Nephron progenitor cell (in vitro differentiated cells): Measurements from ENCODE around the gene MTX1.
A peak's percentile ranks its signal among the peaks of the same experiment; 100 is the strongest.
"Not testable (repeated sequence)": the region's sequence is repeated elsewhere in the genome, so short reads cannot be mapped to it uniquely, and the experiment has no call there.

Experiments used
- DNase-seq: peaks from one replicate; pipeline ENCODE4 v3.0.0; 2021
- H3K27ac Mint-ChIP-seq: 2 replicates; pipeline ENCODE4 v1.8.0; 2021; ENCODE audit warnings: mild to moderate bottlenecking, moderate library complexity, mixed read lengths
- H3K27me3 Mint-ChIP-seq: 2 replicates; pipeline ENCODE4 v1.8.0; 2021; ENCODE audit warnings: mild to moderate bottlenecking, low read depth, mixed read lengths; ENCODE audit not compliant: poor library complexity
- H3K36me3 Mint-ChIP-seq: 2 replicates; pipeline ENCODE4 v1.8.0; 2021; ENCODE audit warnings: low read depth, mixed read lengths
- H3K4me1 Mint-ChIP-seq: 2 replicates; pipeline ENCODE4 v1.8.0; 2021; ENCODE audit warnings: mixed read lengths
- H3K4me3 Mint-ChIP-seq: 2 replicates; pipeline ENCODE4 v1.8.0; 2021; ENCODE audit warnings: mild to moderate bottlenecking, moderate library complexity, mixed read lengths
- H3K9me3 Mint-ChIP-seq: 2 replicates; pipeline ENCODE4 v1.8.0; 2021; ENCODE audit warnings: mild to moderate bottlenecking, moderate library complexity, mixed read lengths
- CTCF ChIP-seq: fragments of 200-600 bp; sonication (generic); IDR thresholded peaks from 2 replicates; pipeline ENCODE4 v1.5.0; 2021; ENCODE audit warnings: antibody characterized with exemption

MTX1 gene

DNA sequence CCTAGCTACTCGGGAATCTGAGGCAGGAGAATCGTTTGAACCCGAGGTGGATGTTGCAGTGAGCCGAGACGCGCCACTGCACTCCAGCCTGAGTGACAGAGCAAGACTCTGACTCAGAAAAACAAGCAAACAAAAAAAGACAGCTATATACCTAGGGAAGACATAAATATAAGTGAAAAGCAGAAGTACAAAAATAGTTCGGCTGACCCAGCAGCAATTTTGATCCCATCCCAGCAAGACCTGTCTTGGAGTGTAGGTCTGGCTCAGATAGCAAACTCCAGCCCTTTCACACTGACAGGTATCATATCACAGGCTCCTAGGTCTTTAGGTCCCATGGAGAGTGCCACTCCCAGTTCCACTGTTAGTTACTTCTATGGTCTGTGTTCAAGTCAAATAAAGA, 14.6 kb downstream of the MTX1 start:
- Mint-ChIP-seq H3K27ac (no peak overlapping the region), H3K4me3 (no peak overlapping the region)
- no peak for TF ChIP-seq CTCF

GRCh38 chr1:155225404-155225759, 16.9 kb downstream of the MTX1 start:
- H3K27me3 Mint-ChIP-seq, H3K36me3 Mint-ChIP-seq, DNase-seq, H3K27ac Mint-ChIP-seq, H3K9me3 Mint-ChIP-seq: not testable (repeated sequence)
- Mint-ChIP-seq H3K4me1 (peaks cover 52% of the 10 kb centered on the region), H3K4me3 (peak overlapping the region; percentile 91)

More for the DNA sequence above, 14.6 kb downstream of the MTX1 start:
- no peak for DNase-seq
- H3K9me3 Mint-ChIP-seq = no peaks in the 10 kb centered on the region
- H3K36me3 Mint-ChIP-seq = peaks cover 9% of the 10 kb centered on the region
- peaks cover 61% of the 10 kb centered on the region for H3K4me1 Mint-ChIP-seq
- no peaks in the 10 kb centered on the region for H3K27me3 Mint-ChIP-seq

GRCh38 chr1:155226188-155226909, 17.9 kb downstream of the MTX1 start:
- Mint-ChIP-seq H3K27me3 (no peaks in the 10 kb centered on the region), H3K27ac (peak overlapping the region; percentile 96), H3K9me3 (no peaks in the 10 kb centered on the region), H3K36me3 (peaks cover 9% of the 10 kb centered on the region), H3K4me3 (peak overlapping the region; percentile 91), H3K4me1 (peaks cover 52% of the 10 kb centered on the region)
- TF ChIP-seq CTCF = peak; percentile 33
- DNase-seq = peak; percentile 70

DNA sequence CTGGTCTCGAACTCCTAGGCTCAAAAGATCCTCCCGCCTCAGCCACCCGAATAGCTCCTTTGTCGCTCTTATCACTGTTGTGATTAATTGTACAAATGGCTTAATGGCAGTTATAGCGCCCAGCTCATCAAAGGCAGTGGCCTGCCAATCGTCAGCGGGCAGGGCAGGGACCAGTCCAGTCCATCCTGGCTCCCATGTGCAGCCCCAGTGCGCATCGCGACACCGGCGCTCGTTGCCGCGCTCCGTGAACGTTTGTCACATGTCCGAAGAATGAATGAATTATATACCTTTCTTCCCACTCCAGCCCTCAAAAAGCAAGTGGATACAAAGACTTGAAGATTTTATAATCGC, 18.4 kb downstream of the MTX1 start:
- Mint-ChIP-seq H3K36me3 (peaks cover 9% of the 10 kb centered on the region), H3K4me1 (peaks cover 52% of the 10 kb centered on the region), H3K4me3 (peak overlapping the region; percentile 91), H3K27ac (peak overlapping the region; percentile 96), H3K9me3 (no peaks in the 10 kb centered on the region), H3K27me3 (no peaks in the 10 kb centered on the region)
- no peak for TF ChIP-seq CTCF
- DNase-seq = peak; percentile 61

GRCh38 chr1:155227261-155228095, 19.0 kb downstream of the MTX1 start:
- peak overlapping the region; percentile 91 for H3K4me3 Mint-ChIP-seq
- TF ChIP-seq CTCF = no peak
- no peaks in the 10 kb centered on the region for H3K27me3 Mint-ChIP-seq
- DNase-seq = peak; percentile 98
- H3K9me3 Mint-ChIP-seq = no peaks in the 10 kb centered on the region
- H3K4me1 Mint-ChIP-seq = peaks cover 52% of the 10 kb centered on the region
- H3K27ac Mint-ChIP-seq = peak overlapping the region; percentile 98
- peaks cover 5% of the 10 kb centered on the region for H3K36me3 Mint-ChIP-seq

GRCh38 chr1:155228096-155228427, 19.6 kb downstream of the MTX1 start:
- Mint-ChIP-seq H3K4me3 (peak overlapping the region; percentile 91), H3K36me3 (peaks cover 5% of the 10 kb centered on the region), H3K27me3 (no peaks in the 10 kb centered on the region), H3K9me3 (no peaks in the 10 kb centered on the region), H3K4me1 (peaks cover 50% of the 10 kb centered on the region), H3K27ac (peak overlapping the region; percentile 98)
- no peak for TF ChIP-seq CTCF
- no peak for DNase-seq

DNA sequence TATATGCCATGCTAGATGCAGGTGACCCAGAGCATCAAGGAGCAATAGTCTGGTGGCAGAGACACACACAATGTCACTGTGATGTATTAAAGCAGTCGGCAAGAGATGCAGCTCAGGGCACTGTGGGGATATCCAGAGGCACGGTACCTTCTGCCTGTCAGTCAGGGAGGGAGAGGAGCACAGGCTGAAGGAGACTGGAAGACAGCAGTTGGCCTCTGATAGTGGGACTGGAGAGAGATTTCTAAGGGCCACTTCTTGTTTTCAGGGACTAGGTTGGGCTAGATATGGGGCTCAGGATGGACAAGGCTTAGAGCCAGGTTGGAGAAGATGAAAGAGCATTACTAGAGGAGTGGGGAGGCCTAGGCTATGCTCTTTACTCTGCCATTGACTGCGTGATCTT, 22.8 kb downstream of the MTX1 start:
- H3K27me3 Mint-ChIP-seq, H3K9me3 Mint-ChIP-seq, DNase-seq, H3K36me3 Mint-ChIP-seq, H3K27ac Mint-ChIP-seq, H3K4me3 Mint-ChIP-seq: not testable (repeated sequence)
- peaks cover 22% of the 10 kb centered on the region for H3K4me1 Mint-ChIP-seq

GRCh38 chr1:155232001-155232978, 23.8 kb downstream of the MTX1 start:
- not testable (repeated sequence) for H3K4me3 Mint-ChIP-seq, H3K36me3 Mint-ChIP-seq, H3K9me3 Mint-ChIP-seq, H3K27ac Mint-ChIP-seq, H3K27me3 Mint-ChIP-seq, DNase-seq
- peaks cover 14% of the 10 kb centered on the region for H3K4me1 Mint-ChIP-seq
